ENCODE results near the gene CEP112.

DNA sequence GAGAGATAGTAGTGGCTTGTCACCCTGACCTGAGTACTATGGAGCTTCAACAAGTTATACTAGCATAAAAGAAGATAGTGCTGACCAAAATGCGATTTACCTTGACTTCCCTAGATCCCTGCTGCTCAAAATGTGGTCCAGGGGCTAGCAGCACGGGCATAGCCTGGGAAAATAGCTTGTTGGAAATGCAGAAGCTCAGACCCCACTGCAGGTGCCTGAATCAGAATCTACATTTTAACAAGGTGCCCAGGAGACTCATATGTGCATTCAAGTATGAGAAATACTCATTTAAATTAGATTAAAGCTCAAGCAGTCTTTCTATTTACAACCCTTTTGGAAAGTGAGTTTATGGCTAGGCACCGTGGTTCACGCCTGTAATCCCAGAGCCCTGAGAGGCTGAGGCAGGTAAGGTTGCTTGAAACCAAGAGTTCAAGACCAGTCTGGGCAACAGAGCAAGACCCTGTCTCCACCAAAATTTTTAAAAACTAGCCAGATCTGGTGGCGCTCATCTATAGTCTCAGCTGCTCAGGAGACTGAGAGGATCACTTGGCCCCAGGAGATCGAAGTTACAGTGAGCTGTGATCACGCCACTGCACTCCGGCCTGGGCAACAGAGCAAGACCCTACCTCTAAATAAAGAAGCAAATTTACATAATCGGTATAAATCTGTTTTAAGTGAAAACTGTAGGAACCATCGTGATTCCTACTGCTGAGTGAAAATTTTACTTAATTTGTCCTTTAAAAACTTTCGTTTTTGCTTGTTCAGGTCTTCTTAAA is 30.0 kb upstream of the CEP112 start:
- TF ChIP-seq POLR2AphosphoS5 (IDR thresholded peaks at IDR 0.05) (no peak), POLR2A (IDR thresholded peaks at IDR 0.05) (no peak)
- TF ChIP-seq, protein P1, sequence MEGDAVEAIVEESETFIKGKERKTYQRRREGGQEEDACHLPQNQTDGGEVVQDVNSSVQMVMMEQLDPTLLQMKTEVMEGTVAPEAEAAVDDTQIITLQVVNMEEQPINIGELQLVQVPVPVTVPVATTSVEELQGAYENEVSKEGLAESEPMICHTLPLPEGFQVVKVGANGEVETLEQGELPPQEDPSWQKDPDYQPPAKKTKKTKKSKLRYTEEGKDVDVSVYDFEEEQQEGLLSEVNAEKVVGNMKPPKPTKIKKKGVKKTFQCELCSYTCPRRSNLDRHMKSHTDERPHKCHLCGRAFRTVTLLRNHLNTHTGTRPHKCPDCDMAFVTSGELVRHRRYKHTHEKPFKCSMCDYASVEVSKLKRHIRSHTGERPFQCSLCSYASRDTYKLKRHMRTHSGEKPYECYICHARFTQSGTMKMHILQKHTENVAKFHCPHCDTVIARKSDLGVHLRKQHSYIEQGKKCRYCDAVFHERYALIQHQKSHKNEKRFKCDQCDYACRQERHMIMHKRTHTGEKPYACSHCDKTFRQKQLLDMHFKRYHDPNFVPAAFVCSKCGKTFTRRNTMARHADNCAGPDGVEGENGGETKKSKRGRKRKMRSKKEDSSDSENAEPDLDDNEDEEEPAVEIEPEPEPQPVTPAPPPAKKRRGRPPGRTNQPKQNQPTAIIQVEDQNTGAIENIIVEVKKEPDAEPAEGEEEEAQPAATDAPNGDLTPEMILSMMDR (IDR thresholded peaks at IDR 0.05): no peak
